Left colon (tissue), 2 donors: ENCODE measurements around the gene CEP95. TPM values are rescaled to one million over a fixed set of nuclear protein-coding genes. Genes with fewer than 3 reads are reported as not detected.
"Not testable (repeated sequence)": the region's sequence is repeated elsewhere in the genome, so short reads cannot be mapped to it uniquely, and the experiment has no call there.

Experiments
- ATAC-seq: fragments of 200-7000 bp; cut with Tn5 transposase; one replicate; pipeline ENCODE4 v1.9.1; 2020; ENCODE audit warnings: mild to moderate bottlenecking, moderate library complexity
- DNase-seq, 2 donors: peaks; one replicate each; pipeline ENCODE4 v3.0.0-alpha.2; 2020
- intact Hi-C, 2 donors: fragments of 100-400 bp; cut with DNase I in 1 of 2; cut with micrococcal nuclease in 1 of 2; formaldehyde crosslinking; loops; one replicate each; pipeline versions ENCODE4 v1.11.2 to v1.14.0; 2022; cut with DNase I, micrococcal nuclease
- total RNA-seq, 2 donors: library from RNA; stranded (reverse); fragmentation: NEBNext Ultra II Directional; extraction: Animal tissue kit (Norgen Biotek cat#: 25700); gene quantifications; one replicate each; pipeline ENCODE4 v1.2.1, GENCODE V29; 2021
- donor health status: DM: no; HTN: no; CAD: no.
- donor health status: DM: yes; HTN: yes; CAD: no.

Gene CEP95
- total RNA-seq, 2 donors from 2014 or later = 31.9 to 35.0 TPM

DNA sequence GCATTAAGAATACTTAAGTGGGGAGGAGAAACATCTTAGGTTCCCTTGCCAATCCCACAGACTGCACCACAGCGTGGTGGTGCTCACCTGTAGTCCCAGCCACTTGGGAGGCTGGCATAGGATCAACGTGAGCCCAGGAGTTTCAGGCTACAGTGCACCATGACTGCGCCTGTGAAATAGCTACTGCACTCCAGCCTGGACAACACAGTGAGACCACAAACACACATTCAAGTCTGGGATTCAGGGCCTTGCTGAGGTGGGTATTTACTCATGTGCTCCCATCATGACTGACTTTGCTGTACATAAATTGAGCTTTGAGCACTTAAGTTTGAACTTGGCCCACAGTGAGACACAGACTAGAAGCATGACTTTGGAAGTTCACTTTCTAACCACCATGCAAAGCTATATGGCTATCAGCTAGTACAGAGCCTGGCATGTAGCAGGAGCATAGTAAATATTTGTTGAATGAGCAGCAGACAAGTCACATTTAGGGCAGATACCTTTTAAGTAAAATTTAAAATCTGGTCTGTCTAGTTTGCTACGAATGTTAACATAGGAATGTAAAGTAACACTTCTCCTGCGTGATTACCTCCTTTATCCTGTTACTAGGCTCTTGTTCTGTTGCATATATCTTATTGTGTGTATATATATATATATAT is 33.5 kb downstream of the CEP95 start:
- intact Hi-C loops = no loop called here
- no peak for DNase-seq
- ATAC-seq = no peak

DNA sequence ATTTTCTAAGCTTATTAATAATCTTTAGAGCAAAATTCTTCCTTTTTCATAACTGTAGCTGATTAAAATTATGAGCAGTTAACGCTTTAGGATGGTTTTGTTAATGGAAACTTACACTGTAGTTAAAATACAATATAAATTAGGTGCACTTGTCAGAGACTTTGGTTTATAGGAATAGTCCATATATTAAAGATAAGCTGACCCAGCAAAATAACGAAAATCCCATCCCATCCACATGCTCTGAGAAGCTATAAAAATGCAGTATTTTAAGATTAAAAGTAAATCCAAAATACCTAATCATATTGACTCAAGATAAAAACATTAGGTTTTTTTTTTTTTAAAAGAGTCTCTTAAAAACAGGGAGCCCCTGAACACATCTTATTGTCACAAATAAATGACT is 38.0 kb downstream of the CEP95 start:
- intact Hi-C loops = no loop called here
- ATAC-seq (no peak), DNase-seq (no peak)

DNA sequence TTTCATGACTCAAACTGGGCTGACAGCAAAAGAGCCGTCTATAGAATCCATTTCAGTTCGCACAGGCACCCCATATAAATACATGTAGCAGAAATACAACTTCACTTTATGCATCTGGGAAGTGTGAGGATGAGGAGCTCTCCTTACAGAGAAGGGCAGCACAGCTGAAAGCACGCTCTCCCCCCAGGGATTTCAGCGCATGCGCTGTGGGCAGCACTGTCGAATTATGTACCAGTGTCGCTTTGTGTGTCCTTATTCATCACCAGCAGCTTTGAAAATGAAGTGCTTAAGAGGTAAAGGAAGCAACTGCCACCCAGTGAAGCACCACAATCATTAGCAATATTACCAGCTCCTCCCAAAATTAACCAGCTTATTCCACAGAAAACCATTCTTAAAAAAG is 39.9 kb downstream of the CEP95 start:
- no peak for ATAC-seq
- intact Hi-C loops = no loop called here
- no peak for DNase-seq

DNA sequence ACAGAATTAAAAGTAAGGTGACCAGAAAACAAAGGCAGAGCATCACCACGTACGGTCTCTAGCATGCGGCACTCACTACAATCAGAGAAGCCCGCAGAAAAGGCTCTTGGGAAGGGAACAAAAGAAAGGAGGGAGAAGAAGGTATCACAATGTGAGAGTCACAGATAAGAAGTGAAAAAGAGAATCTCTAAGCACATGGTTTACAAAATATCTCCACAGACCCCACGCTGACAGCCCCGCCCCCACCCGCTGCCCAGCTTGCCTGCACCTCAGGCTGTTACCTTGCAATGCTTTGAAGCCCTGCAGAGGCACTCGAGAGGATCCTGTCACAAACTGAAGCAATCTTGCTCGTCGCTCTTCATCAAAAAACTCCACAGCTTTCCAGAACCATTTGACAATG is 40.5 kb downstream of the CEP95 start:
- no peak for ATAC-seq
- intact Hi-C loops = no loop called here
- DNase-seq = no peak

DNA sequence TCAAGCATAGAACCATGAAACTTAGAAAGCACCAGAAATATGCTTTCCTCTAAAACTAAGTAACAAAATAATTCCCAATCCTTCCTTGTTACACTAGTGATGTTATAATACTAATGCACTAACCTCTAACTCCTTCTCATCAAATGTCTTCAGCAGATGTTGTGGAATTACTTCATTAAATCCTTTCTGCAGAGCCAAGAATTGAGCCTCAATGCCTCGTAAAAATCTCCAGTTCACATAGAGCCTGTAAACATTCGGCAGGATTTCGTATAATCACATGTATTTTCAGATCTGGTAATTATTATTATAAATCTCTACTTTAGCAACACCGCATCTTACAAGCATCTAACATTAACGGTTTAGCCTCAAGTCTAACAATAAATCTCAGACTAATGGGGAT is 44.7 kb downstream of the CEP95 start:
- ATAC-seq = no peak
- intact Hi-C loops = no loop called here
- no peak for DNase-seq

DNA sequence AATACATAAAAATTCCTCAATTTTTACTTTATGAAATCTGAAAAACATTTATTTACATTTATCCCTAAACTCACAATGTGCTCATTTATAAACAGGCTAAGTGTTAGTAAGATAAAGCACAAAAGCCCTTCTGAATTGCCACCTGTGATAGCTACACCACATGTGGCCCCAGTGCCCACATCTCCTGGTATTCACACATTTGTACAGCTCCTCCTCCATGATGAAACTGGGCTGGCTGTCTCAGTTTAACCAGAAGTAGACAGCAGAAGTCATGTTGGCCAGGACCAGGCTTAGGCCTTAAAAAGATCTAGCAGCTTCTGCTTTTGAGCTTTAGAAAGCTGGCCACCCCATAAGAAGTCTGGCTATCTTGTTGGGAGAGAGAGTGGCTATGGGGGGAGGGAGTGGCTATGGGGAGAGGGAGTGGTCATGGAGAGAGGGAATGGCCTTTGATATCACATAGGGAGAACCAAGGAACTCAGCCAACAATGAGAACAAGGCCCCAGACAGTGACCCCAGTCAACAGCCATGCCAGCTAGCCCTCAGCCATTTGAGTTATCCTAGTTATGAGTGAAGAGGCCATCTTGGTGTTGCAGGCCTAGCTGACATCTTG is 47.4 kb downstream of the CEP95 start:
- intact Hi-C loops = no loop called here
- no peak for DNase-seq
- peak; percentile 38 for ATAC-seq

DNA sequence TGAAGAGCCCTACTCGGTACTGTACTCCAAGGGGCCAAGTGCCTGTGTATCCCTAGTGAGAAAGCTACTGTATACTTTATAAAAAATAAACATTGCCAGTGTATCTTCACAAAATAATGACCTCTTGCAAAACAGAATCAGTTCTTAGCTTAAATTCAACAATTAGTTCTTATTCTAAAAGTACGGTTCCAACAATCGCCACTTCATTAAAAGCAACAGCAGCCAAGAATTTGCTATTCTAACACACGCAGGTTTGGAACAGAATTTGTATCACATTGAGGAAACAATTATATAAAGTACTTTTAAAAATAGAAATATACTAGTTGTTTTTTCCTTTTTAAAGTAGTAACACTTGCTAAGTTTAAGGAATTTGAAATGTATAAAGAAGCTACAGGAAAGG is 48.5 kb downstream of the CEP95 start:
- intact Hi-C loops = no loop called here
- ATAC-seq (no peak), DNase-seq (no peak)

DNA sequence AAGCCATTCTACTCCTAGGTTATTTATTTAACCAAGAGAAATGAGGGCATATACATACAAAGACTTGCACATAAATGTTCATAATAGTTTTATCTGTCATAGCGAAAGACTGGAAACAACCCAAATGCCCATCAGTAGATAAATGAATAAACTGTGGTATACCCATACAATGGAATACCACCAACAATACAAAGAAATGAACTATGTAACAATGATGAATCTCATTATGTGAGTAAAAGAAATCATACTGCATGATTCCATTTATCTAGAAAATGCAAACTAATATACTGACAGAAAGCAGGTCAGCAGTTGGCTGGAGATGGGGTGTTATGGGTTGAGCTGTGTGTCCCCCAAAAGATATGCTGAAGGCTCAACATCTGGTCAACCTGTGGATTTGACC is 57.3 kb downstream of the CEP95 start:
- DNase-seq (no peak), ATAC-seq (no peak)
- intact Hi-C loops = no loop called here

DNA sequence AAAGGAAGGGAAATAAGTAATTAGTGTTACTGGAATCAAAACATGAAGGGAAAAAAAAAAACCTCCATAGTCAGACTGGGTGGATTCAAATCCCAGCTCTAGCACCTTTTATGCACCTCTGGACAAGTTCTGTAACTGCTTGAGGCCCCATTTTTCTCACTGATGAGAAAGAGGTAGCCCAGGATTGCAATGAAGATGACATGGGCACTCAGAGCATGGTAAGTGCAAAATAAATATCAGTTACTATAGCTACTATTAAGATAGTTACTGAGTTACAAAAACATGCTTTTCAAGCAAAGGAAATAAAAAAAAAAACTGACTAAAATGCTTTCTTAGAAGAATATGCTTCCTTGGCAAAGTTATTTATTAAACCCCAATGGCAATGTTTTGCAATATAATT is 58.8 kb downstream of the CEP95 start:
- DNase-seq (no peak), ATAC-seq (no peak)
- intact Hi-C loops = no loop called here

DNA sequence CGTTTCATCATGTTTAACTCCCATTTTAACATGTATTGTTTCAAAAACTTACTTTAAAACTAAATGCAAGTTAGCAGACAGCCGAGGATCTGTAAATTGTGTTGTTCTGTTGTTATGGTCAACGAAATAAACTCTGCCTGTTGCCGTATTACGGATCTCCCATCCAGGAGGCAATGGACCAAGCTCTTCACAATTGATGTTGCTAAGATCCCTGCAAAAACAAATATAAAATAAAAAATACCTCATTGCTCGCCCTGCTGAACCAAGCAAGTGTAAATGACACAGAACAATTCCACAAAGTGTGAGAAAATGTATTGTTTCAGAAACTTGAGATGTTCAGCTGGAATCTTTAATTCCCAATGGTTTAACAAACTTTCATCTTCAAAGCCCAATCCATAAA is 65.0 kb downstream of the CEP95 start:
- ATAC-seq (no peak), DNase-seq (no peak)
- intact Hi-C loops = no loop called here

DNA sequence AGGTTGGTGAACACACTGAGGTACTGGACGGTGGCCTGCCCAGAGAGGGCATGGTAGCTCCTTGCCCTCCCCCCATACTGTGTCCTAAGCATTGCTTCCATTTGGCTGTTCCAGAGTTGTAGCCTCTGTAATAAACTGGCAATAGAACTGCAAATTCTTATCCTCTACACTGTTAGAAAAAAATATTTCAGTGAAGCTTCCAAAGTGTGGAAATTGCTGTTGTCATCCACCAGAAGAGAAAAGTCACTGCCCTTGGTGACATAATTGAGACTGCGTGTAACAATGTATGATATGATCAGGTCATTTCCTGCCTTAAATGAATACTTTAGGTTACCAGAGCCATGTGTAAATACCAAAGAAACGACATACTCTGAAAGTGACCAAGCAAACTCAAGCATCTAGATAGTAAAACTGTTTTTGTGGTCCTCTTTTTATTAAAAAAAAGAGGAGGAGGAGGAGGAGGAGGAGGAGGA is 65.9 kb downstream of the CEP95 start:
- no peak for ATAC-seq
- DNase-seq = no peak
- intact Hi-C loops = no loop called here

DNA sequence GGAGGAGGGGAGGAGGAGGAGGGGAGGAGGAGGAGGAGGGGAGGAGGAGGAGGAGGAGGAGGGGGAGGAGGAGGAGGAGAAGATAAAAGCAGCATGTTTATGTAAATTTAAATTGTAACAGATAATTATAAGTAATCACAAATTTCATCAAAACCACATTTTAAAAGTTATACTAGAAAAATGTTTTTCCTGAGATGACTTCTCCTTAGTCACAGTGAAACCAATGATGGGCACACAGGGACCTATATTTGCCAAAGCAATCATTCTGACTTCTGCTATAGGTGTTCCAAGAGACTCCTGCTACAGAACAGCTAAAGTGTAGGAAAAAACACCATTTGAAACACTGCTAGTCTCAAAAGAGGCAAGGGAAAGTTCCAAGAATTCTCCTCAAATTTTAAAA is 66.4 kb downstream of the CEP95 start:
- ATAC-seq = no peak
- DNase-seq = no peak
- intact Hi-C loops = no loop called here

DNA sequence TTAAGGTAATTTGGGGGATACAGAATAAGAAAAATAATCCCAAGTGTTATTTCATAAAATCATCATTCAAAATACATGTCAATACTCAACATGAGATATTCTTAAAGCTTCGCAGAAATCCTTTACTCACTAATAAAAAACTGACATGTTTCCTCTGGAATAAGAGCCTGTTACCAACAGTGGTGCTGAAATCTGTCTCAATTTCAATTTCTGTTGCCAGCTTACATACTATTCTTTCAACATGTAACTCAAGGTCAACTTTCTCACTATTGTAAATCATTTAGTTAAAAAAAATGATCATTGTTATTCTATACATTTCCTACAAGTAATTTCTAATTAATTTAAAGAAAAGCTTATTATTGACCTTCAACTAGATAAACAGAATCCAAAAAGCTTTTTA is 67.9 kb downstream of the CEP95 start:
- intact Hi-C loops = no loop called here
- ATAC-seq (no peak), DNase-seq (no peak)

DNA sequence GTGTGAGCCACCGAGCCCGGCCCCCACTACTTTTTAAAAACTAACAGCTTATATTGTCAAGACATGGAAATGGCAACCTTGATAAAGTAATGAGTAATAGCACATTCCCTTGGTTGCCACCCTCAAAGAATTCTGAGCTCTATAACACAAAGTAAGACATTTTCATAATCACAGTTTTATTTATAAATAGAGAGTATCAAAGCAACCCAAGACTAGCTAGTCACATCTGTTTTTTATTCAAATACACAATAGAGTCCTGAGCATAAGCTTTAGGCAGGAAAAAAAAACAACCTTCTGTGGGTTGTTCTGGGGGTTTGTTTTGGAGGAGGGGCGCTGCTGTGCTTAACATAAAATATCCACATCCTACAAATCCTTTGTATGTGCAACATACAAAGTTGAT is 68.7 kb downstream of the CEP95 start:
- DNase-seq (no peak), ATAC-seq (no peak)
- intact Hi-C loops = no loop called here

DNA sequence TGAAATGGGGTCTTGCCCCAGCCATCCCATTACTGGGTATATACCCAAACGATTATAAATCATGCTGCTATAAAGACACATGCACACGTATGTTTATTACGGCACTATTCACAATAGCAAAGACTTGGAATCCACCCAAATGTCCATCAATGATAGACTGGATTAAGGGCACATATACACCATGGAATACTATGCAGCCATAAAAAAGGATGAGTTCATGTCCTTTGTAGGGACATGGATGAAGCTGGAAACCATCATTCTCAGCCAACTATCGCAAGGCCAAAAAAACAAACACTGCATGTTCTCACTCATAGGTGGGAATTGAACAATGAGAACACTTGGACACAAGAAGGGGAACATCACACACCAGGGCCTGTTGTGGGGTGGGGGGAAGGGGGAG is 70.2 kb downstream of the CEP95 start:
- DNase-seq, ATAC-seq, intact Hi-C loops: not testable (repeated sequence)

DNA sequence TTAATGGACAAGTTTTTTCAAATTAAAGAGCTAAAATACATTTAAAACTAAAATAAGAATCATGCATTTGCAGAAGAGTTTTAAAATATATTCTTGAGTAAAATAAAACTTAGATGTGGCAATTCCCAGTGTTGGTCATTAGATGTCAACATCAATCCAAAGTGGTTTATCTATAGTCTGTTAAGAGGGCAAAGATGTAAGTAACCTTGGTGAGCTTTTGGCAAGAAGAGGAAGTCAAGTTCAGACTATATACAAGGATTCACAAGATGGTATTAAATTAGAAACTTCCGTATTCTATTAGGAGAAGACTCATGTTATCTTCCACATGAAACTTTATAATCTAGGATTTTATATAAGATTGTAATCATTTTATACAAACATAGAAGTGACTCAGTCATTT is 73.1 kb downstream of the CEP95 start:
- intact Hi-C loops = no loop called here
- ATAC-seq (no peak), DNase-seq (no peak)

DNA sequence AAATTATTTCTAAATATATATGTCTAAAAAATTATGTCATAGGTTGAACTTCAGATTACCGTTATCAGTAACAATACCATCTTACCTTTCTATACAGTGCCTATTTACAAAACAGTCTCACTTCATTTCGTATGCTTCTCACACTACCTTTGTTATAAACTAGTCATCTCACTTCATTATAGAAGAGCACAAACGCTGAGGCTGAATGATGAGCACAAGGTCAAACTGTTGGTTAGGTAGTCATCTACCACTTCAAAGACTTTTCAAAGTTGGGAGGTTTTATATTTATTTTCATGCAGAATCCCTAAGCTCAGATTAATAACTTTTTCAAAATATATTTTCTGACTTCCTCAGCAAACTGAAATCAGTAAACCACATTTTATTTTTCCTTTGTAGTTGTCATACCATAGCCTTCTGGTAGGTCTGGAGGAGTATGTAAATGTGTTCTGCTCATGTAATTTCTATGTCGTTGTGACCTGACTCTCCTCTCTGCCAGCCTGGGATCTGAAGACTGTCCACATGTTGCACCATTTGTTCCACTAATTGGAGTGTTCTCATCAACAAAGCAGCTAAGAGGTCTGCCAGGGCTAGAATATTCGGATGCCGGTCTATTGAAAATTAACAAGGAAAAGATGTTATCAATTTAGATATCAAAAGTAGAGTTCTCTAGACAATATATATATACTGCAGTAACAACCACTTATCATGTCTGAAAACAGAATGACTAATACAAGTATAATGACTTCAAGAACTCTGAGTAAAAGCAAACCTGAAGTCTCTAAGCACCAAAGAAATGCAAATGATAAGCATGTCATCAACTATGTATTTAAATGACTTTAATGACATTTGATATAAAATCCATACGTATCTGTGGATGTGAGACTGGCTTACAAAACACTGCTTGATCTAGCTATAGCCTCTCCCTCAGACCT is 73.9 kb downstream of the CEP95 start:
- DNase-seq (no peak), ATAC-seq (no peak)
- intact Hi-C loops = no loop called here

DNA sequence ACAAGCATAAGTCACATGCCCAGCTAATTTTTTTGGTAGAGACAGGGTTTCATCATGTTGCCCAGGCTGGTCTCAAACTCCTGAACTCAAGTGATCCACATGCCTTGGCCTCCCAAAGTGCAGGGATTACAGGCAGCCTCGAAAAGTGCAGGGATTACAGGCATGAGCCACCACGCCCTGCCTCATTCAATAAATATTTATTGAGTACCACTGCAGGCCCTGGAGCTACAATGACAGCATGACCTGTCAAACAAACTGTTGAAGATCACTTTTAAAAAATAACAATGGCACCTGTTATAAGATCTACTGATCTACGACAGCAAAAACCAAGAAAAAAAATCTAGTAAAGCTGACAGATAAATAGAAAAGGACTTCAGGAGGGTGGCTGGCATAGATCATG is 76.3 kb downstream of the CEP95 start:
- DNase-seq = no peak
- intact Hi-C loops = no loop called here
- no peak for ATAC-seq

DNA sequence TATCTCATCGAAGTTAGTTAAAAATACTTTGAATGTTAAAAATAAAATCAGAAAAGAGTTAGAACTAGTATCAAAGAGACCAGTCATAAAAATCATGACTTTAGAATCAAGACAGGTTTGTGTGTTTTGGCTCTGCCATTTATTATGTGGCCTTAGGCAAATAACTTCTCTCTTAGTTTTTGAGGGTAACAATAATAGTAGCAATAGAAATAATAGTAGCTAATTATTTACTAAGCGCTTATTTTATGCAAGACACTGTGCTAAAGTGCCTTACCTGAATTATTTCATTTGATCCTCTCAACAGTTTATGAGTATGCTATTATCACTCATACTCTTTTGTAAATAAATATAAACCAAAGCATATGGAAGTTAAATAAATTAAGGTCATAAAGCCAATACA is 78.4 kb downstream of the CEP95 start:
- intact Hi-C loops = no loop called here
- DNase-seq (no peak), ATAC-seq (no peak)
